Osteocyte (in vitro differentiated cells): Measurements from ENCODE around the gene EMSY. TPM values are rescaled to one million over a fixed set of nuclear protein-coding genes. Genes with fewer than 3 reads are reported as not detected.
A peak's percentile ranks its signal among the peaks of the same experiment; 100 is the strongest.

ENCODE experiments used
- DNase-seq: peaks from one replicate; pipeline ENCODE4 v3.0.0; 2021; ENCODE audit warnings: mixed read lengths; ENCODE audit not compliant: unreplicated experiment; ENCODE audit errors: extremely low spot score
- H3K27ac Mint-ChIP-seq: one replicate; pipeline ENCODE4 v1.8.0; 2021; ENCODE audit warnings: mild to moderate bottlenecking, mixed read lengths; ENCODE audit not compliant: unreplicated experiment
- H3K27me3 Mint-ChIP-seq: one replicate; pipeline ENCODE4 v1.8.0; 2021; ENCODE audit warnings: mixed read lengths; ENCODE audit not compliant: unreplicated experiment
- H3K36me3 Mint-ChIP-seq: one replicate; pipeline ENCODE4 v1.8.0; 2021; ENCODE audit warnings: mixed read lengths; ENCODE audit not compliant: unreplicated experiment
- H3K4me1 Mint-ChIP-seq: one replicate; pipeline ENCODE4 v1.8.0; 2021; ENCODE audit warnings: mixed read lengths; ENCODE audit not compliant: unreplicated experiment
- H3K4me3 Mint-ChIP-seq: one replicate; pipeline ENCODE4 v1.8.0; 2021; ENCODE audit warnings: mild to moderate bottlenecking, moderate library complexity, mixed read lengths; ENCODE audit not compliant: unreplicated experiment
- H3K9me3 Mint-ChIP-seq: one replicate; pipeline ENCODE4 v1.8.0; 2021; ENCODE audit warnings: mixed read lengths; ENCODE audit not compliant: unreplicated experiment
- CTCF ChIP-seq: fragments of 200-600 bp; sonication (generic); IDR thresholded peaks from 2 replicates; pipeline ENCODE4 v1.5.0; 2021; ENCODE audit warnings: antibody characterized with exemption, mild to moderate bottlenecking, moderate library complexity
- total RNA-seq: library from RNA; stranded (reverse); gene quantifications from 2 replicates; pipeline ENCODE4 v1.2.1, GENCODE V29; 2021

EMSY gene
- total RNA-seq, 1 donor from 2014 or later: 23.8 TPM

GRCh38 chr11:76406359-76406758 lies 38.5 kb upstream of the EMSY start:
- no peaks in the 10 kb centered on the region for H3K9me3 Mint-ChIP-seq
- H3K36me3 Mint-ChIP-seq: no peaks in the 10 kb centered on the region
- H3K27me3 Mint-ChIP-seq: no peaks in the 10 kb centered on the region
- no peak overlapping the region for H3K4me3 Mint-ChIP-seq
- no peak overlapping the region for H3K27ac Mint-ChIP-seq
- peaks cover 11% of the 10 kb centered on the region for H3K4me1 Mint-ChIP-seq
- TF ChIP-seq CTCF: no peak
- DNase-seq: no peak

GRCh38 chr11:76408171-76408965 lies 36.5 kb upstream of the EMSY start:
- Mint-ChIP-seq H3K27ac (no peak overlapping the region), H3K4me1 (peaks cover 11% of the 10 kb centered on the region), H3K27me3 (peaks cover 16% of the 10 kb centered on the region), H3K4me3 (no peak overlapping the region), H3K9me3 (no peaks in the 10 kb centered on the region), H3K36me3 (no peaks in the 10 kb centered on the region)
- no peak for DNase-seq
- no peak for TF ChIP-seq CTCF

GRCh38 chr11:76410851-76411357 lies 33.9 kb upstream of the EMSY start:
- Mint-ChIP-seq H3K36me3 (no peaks in the 10 kb centered on the region), H3K27ac (no peak overlapping the region), H3K27me3 (peaks cover 22% of the 10 kb centered on the region), H3K9me3 (no peaks in the 10 kb centered on the region), H3K4me3 (no peak overlapping the region), H3K4me1 (peaks cover 11% of the 10 kb centered on the region)
- no peak for DNase-seq
- TF ChIP-seq CTCF: no peak

- no peak for DNase-seq
- Mint-ChIP-seq H3K36me3 (no peaks in the 10 kb centered on the region), H3K27me3 (peaks cover 43% of the 10 kb centered on the region), H3K4me1 (no peaks in the 10 kb centered on the region), H3K27ac (no peak overlapping the region), H3K4me3 (no peak overlapping the region), H3K9me3 (no peaks in the 10 kb centered on the region)
- no peak for TF ChIP-seq CTCF
Observed at GRCh38 chr11:76415073-76415472, 29.7 kb upstream of the EMSY start.

- H3K27me3 Mint-ChIP-seq: peaks cover 26% of the 10 kb centered on the region
- DNase-seq: no peak
- H3K4me1 Mint-ChIP-seq: no peaks in the 10 kb centered on the region
- TF ChIP-seq CTCF: peak; percentile 15
- no peaks in the 10 kb centered on the region for H3K36me3 Mint-ChIP-seq
- no peak overlapping the region for H3K27ac Mint-ChIP-seq
- no peak overlapping the region for H3K4me3 Mint-ChIP-seq
- H3K9me3 Mint-ChIP-seq: no peaks in the 10 kb centered on the region
Observed at GRCh38 chr11:76419896-76420295, 24.9 kb upstream of the EMSY start.
